ENCODE data around the gene DLGAP1.

DLGAP1 gene

DNA sequence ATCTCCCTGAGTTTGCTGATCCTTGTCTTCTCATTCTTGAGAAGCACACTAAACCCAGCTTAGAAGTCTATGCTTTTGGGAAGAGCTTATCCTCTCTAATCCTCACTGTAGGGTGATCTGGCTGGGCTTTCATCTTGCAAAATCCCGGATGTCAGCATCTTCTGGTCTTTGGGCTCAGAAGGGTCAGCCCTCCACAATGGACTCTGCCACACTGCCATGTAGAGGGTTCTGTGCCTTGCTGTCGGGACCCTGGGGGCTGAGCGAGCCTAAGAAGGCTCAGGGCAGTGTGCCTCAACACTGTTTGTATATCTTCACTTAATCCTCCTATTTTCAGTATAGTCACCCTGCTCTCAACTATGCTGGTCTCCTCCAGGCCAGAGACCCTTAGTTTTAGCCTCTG, 902.8 kb downstream of the DLGAP1 start:
- DNase-seq, result no peak

DNA sequence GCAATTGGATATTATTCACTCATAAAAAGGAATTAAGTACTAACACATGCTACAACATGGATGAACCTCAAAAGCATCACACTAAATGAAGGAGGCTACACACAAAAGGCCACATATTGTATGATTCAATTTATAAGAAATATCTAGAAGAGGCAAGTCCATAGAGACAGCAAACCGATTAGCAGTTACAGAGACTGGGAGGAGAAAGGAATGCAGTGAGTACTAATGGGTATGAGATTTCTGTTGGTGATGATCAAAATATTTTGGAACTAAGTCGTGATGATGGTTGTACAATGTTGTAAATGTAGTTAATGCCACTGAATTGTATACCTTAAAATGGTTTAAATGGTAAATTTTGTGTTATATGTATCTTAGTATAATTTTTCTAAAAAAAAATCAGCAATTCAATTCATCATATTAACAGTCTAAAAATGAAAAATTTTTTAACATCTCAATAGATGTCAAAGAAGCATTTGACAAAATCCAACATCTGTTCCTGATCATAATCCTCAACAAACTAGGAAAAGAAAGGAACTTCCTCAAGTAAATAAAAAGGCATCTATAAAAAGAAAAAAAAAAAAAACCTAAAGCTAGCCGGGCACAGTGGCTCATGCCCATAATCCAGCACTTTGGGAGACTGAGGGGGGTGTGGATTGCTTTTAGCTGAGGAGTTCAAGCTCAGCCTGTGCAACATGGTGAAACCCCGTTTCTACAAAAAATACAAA, 907.1 kb downstream of the DLGAP1 start:
- no peak for DNase-seq

DNA sequence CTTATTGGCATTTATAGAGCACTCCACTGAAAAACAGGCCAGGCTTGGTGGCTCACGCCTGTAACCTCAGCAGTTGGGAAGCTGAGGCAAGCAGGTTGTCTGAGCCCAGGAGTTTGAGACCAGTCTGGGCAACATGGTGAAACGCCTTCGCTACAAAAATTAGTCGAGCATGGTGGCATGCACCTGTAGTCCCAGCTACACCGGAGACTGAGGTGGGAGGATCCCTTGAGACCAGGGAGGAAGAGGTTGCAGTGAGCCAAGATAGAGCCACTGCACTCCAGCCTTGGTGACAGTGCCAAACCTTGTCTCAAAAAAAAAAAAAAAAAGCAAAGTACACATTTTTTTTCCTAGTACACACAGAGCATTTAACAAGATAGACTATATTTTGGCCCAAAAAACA, 909.0 kb downstream of the DLGAP1 start:
- no peak for DNase-seq

DNA sequence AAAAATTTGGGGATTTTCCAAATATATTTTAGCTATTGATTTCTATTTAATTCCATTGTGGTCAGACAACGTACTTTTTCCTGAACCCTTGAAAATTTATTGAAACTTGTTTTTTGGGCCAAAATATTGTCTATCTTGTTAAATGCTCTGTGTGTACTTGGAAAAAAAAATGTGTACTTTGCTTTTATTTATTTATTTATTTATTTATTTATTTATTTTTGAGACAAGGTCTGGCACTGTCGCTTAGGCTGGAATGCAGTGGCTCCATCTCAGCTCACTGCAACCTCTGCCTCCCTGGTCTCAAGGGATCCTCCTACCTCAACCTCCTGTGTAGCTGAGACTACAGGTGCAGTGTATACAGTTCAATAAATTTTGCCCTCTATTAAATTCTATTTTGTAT, 910.6 kb downstream of the DLGAP1 start:
- no peak for DNase-seq

DNA sequence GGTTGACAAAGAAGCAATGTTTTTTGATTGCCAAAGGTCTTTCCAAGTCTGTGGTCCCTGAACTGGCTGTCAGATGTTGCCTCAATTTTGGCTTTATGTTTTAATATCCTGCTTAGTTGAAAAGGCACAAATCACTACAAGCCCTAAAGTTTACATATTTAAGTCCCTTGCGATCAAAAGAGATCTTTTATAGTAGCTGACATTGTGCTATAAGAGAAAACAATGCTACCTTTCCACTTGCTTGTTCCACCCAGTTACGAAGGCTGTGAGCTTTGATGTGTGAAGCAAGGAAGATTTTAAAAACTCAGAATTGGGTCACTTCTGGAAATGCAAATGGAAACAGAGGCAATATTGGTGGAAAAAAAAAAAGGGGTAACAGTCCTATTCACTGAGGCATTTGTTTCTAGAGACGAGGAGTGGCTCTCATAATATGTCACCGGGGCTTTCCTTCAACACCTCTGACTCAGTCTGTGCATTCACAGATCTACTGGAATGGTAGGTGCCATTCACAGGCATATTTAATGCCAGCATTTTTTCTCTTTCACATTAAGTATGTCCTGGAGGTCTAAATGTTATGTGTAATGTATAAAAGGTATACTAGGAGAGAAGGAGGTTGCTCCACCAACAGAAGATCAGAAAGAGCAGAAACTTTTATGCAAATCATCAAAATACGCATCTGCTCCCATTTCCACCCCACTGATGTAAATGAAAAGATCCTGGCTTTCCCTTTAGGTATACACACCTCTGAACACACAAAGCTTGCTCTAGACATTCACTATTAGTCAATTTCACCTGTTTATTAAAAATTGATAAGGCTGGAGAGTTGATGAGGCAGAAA, 913.3 kb downstream of the DLGAP1 start:
- DNase-seq, result no peak

DNA sequence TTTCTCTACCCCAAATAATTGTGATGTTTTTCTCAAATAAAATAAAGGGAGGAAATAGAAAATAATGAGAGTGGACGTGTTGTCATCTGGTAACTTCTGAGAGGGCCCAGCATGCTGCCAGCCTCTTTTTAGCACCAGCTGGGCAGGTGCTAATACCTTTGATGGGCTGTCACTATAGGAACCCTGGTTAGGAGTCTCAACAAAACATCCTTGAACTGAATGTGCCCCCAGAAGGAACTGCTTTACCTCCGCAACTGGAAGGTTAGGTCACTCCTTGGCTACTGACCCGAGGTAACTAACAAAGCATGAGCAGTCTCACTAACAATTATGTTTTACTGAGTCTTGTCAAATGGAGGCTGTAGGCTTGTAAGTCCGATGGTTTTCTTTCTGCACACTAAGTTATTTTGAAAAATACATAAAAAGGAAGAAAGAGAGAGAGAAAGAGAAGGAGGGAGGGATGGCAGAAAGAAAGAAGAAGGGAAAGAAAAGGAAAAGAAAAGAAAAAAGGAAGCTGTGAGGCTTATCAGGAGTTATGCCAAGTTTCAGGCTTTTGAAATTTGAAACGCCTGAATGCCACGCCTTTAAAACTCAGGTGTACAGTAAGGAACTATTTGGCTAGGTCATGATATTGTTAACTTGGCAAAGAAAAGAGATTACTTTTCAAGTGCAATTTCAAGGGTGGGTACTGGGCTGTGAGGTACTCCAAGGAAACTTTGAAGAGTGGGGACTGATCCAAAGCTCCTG, 914.1 kb downstream of the DLGAP1 start:
- DNase-seq, result no peak

DNA sequence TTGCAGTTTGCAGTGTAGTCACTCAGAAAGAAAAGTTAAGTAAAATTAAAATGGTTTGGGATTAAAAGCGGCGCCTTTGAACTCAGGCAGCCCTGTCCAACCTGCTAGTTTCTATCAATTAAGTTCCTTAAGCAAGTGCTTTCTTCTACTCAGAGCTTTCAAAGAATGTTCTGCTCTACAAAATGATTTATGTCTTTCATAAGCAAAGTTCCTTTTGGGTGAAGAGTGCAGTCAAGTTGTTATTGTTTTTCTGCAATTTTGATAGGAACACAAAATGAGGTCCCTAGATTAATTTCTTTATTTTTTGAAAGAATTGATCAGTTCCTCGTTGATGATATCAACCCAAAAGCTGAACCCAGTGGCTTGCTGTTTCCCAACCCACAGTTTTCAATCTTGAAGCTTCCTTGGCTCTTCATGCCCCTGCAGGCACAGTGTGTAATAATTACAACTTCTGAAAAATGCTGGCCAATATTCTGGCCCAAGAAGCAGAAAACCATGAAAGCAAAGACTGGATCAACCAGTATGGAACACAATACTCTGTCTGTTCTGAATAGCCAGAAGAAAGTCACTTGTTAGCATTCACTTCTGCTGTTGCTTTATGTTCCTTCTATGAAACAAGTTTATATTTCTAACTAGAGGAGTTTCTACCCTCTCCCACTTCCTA, 916.0 kb downstream of the DLGAP1 start:
- no peak for DNase-seq

DNA sequence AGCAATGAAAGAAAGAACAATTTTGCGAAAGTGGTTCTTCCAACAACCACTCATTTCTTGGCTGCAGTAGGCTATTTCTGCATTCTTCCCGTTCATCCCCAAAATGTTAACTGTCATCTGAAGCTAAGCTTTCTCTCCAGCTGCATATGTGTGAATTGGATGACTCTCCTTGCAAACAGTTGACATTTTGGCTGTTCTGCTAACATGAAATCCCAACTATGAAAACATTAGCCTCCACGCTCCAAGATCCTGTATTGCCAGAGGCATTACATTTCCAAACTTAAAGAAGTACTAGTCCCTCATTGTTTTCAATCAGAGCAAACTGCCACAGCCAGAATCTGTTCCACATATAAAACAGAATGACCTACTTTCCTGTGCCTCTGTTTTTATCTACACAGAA, 916.7 kb downstream of the DLGAP1 start:
- no peak for DNase-seq

DNA sequence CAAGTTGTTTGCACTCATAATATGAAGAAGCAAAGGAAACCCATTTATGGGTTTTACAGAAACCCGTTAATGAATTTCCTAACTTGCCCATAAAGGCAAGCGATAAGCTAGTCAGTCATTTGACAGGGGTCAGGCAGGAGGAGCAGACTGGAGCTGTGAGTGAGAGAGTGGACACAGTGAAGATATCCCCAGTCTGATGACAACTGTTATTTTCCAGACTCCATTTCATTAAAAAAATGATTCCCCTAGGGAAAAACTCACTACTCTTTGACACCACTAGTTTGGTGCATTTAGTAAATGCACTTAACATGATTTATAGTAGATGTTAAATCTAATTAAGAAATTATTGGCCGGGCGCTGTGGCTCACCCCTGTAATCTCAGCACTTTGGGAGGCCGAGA, 924.3 kb downstream of the DLGAP1 start:
- DNase-seq, result no peak

DNA sequence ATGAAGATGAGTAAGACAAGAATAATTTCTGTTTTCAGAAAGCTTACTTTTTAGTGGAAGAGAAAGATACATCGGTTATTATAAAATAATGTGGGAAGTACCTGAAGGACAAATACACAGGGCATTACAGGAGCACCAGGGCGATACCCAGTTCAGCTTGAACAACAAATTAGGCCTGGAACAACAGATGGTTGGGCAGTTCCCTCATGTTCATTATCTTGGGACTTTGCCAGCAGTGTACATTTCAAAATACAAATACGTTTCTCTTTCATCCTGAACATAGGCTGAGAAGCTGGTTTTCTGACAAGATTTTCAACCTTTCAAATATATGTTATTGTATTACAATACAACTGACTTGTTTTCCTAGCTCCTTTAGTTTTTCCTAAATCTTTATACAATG, 925.5 kb downstream of the DLGAP1 start:
- DNase-seq, result peak; percentile 57

DNA sequence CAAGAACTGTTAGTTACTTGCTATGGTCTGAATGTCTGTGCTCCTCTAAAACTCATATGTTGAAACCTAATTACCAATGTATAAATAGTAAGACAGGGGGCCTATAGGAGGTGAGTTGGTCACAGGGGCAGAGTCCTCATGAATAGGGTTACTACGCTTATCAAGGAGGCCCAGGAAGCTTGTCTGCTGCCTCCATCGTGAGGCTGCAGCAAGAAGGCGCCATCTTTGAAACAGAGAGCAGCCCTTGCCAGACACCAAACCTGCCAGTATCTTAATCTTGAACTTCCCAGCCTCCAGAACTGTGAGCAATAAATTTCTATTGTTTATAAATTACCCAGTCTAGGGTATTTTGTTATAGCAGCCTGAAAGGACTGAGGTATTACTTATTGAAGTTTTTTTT, 926.0 kb downstream of the DLGAP1 start:
- DNase-seq, result peak; percentile 34

DNA sequence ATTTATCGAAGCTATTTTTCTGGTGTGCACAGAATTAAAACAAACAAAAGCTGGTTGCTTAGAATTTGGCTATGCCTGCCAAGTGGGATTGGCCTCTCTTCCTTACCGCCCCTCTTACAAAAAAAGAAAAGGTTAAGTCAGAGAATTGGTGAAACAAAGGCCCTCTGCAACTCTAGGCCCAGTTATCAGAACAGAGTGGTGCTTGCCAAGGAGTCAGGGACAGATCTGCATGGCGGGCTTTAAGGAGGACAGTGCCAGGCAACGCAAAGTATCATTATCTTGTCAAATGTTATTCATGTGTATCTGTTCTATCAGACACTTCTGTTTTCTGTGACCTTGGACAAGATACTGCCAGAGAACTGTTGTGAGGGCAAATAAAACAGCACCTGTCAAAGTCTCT, 926.9 kb downstream of the DLGAP1 start:
- DNase-seq, result peak; percentile 11

DNA sequence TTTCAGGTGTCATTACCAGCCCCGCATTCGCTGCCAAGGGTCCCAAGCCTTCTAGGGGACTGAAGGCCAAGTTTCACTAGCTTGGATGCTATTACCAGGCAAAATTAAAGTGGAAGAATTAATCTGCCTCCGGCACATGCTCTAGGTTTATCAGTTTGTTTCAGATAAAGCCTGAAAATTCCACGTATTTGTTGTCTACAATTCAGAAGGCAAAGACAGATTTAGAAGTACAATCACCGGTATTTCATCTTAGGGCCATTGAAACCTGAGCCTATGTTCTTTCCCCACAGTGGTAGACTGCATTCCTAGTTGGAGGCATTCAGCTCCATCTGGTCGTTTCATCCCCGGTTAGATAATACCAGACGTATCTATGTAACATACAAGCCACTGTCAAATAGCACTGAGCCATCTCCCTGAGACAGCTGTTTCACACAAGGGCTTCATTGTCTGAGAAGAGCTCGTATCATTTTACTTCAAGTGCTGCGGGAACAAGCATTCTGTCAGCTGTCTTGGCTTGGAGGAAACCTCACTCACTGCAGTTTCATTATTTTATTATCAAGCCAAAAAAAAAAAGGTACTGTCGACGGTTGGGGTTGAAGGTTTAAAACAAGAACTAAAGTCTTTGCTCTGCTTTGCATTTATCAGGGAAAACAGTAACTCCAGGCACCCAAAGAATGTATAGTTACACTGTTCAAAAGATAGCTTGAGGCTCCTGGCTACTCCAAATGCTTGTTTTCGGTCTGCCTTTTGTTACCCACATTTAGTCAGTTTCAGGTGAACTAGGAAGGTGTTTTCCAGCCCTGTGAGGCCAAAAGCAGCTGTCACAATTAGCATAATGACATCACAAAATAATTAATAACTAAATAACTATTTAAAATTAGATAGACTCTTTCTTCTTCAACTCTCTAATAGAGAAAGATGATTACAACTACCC, 928.4 kb downstream of the DLGAP1 start:
- peak; percentile 83 for DNase-seq

DNA sequence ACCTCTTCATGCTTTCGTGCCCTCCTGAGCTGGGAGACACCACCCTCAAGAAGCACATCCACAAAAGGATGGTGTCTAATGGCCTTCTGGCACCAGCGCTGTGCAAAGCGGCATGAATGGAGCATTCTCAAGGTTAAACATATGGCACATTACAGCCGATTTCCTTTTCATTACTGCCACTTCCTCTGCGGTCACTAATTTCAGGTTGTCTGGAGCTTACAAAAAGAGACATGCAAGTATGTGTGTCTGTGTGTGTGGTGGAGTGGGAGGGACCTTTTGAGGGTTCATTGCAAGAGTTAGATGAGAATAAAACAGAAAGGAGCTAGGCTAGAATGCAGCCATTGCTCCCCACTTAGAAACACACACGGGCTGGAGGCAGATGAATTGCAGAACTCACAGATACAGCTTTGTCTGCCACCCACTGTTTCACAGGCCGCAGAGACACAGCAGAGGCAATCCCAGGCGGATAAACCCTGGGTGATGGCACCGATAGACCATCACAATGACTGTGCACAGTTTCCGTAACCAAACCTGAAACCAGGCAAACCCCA, 929.2 kb downstream of the DLGAP1 start:
- no peak for DNase-seq

DNA sequence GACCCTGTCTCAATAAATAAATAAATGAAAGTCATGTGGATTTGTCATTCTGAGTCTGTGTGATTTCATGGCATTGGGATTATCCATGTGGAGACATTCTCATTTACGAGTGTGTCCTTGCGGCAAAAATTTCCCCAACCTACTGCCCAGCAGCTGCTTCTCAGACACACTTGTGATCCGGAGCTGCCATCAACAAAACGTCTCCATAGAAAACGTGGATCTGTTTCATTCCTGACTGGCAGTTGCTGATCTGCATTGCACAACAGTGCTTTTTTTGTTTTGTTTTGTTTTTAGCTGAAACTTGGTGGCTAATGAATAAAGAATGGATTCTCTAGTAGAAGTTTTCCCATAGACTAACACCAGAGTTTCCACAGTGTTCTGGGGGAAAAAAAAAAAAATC, 930.4 kb downstream of the DLGAP1 start:
- DNase-seq, result no peak

DNA sequence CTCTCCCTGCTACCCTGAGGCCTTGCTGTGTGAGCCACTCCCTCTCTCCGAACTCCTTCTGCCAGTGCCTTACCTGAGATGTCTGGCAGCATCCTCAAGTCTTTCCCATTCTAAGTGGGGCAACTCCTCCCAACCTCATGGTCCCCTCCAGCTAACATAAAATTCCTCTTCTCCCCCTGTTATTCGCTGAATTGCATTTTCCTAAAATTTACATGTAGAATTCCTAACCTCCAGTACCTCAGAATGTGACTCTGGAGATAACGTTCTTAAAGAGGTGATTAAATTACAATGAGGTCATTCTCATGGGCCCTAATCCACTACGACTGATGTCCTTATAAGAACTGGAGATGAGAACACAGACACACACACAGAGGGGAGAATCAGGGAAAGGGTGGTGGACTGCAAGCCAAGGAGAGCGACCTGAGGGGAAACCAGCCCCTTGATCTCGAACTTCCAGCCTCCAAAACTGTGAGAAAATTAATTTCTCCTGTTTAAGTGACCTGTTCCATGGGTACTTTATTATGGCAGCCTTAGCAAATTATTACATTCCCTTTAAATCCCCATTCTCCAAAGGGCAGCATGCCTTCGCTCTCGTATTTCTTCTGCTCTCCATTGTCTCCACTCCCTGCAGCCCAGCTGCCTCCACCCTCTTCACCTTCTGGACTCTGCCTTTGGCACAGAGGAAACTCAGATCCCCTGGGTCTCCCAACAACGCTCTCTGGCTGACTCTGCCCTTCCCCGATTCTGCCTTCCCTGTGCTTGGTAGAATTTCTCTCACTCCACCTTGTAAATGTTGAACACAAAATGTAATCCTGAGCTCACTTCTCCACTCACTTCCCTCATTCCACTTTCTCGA, 934.6 kb downstream of the DLGAP1 start:
- DNase-seq, result no peak

DNA sequence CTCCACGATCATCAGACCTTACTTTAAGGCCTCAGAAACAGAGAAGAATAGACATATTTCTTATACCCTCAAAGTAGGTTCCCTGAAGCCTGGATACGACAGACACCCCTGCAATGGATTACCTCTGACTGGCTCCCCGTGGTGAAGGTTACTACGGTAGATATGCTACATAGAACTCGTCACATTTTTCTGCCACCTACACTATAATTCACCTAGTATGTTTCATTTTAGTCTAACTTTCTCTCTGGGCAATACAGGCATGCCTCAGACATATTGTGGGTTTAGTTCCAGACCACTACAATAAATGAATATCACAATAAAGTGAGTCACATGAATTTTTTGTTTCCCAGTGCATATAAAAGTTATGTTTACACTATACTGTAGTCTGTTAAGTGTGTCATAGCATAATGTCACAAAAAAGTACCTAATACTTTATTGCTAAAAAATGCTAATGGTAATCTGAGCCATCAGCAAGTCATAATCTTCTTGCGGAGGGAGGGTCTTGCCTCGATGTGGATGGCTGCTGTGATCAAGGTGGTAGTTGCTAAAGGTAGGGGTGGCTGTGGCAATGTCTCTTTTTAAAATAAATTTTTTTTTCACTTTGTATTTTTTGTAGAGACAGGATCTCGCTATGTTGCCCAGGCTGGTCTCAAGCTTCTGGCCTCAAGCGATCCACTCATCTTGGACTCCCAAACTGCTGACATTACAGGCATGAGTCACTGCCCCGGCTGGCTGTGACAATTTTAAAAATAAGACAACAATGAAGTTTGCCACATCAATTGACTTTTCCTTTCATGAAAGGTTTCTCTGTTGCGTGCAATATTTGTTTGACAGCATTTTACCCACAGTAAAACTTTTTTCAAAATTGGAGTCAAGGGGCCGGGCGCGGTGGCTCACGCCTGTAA, 940.5 kb downstream of the DLGAP1 start:
- DNase-seq, result no peak

DNA sequence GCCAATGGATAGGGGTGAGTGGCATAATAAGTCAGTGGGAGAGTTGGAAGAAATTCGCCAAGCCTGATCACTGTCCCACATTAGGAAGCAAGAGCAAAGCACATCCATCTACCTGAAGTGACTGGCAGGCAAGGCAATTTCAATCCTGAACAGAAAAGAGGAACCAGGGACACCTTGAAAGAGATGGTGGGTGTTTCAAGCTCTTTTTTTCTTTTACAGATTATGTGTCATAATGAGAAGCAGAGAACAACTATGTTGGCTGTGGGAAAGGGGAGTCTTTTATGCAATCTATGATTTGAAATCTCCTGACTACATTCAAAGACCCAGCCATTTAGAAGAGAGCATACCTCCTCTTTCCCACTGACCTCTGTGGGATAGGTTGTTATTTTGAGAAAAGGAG, 941.6 kb downstream of the DLGAP1 start:
- no peak for DNase-seq

DNA sequence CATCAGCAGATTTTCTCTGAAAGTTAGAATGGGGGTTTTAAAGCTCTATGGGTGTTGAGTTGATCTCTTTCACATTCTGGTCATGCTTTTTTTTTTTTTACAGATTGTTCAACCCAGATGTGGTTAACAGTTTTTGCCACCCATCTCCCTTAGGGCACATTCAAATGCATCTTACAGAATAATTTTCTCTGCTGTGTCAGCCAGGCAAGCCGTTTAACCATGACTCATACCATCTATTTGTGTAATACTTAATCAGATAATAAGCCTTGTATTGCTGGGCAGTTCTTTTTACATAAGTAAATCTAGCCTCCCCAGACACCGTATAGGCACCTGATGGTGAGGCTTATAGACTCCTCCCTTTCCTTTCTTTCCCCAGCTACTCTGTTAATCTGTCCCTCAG, 943.1 kb downstream of the DLGAP1 start:
- DNase-seq, result peak; percentile 92

DNA sequence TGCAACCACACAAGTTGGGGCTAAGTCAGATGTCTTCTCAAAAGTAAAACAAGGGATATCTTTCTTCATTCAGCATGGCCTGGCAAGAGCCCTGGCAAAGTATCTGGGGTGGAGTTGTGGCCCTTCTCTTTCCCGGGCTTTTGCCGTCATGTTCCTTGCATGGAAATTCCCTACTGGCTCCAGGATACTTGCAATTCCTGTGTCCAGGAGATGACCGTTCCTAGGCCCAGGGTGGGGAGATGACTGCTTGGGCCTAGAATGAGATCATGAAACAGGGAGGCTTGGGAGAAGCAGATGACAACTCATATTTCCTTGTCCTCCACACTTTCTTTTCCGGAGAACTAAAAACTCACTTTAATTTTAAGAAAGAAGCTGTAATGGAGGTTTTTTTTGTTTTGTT, 944.2 kb downstream of the DLGAP1 start:
- no peak for DNase-seq
